MM.1S (cell line): ENCODE data around the gene WDFY2.

Source experiments
- CTCF ChIP-seq: fragments of 300-600 bp; sonication (generic); IDR thresholded peaks from 2 replicates; pipeline ENCODE4 v1.5.1; 2016; ENCODE audit warnings: antibody characterized with exemption, low read length, mixed read lengths
- EZH2 ChIP-seq: fragments of 300-600 bp; sonication (generic); optimal IDR thresholded peaks from 2 replicates; pipeline ENCODE3; 2017; ENCODE audit warnings: low read depth, mild to moderate bottlenecking, antibody characterized with exemption, low read length, mixed read lengths
- EZH2phosphoT487 ChIP-seq: fragments of 300-600 bp; sonication (generic); IDR thresholded peaks from 2 replicates; pipeline ENCODE4 v1.6.1; 2018; ENCODE audit warnings: antibody characterized with exemption, low read length

DNA sequence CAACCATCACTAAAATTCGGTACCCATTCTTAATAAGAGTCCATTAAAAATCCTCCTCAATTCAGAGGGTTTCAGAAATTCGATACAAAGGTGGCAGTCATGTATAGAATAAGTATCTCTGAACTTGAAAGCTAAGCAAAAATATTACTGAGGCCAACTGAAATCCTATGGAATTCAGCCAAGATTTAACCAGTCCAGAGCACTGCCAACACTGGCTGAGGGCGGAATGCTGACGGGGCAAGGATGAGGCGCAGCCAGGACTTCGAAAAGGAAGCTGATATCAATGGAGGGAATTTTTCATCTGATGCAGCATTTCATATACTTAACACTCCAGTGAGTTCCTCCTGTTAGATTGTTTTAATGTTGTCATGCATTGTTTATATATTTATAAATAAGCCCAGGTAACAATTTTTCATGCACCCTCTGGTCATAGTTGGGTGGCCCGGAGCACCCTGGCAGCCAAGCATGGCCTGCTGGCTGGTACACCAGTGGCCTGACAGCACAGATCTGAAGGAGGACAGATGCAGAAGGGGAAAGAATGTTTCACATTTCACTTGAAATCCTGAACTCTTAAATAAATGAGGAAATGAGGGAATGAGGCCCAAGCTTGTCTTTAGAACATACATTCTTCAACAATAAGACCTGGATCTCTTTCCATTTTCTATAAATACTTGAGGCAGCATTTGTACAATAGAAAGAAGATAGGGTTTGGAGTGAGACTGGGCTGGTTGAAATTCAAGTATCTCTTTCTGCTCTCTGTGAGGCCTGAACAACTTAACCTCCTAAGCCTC lies 41.5 kb downstream of the WDFY2 start:
- no peak for TF ChIP-seq CTCF
- no peak for TF ChIP-seq EZH2
- no peak for TF ChIP-seq EZH2phosphoT487
